Suprapubic skin (tissue), 4 donors: Measurements from ENCODE around the gene SPG7. TPM values are rescaled to one million over a fixed set of nuclear protein-coding genes. Genes with fewer than 3 reads are reported as not detected.

Experiments
- DNase-seq, 2 donors: peaks; one replicate each; pipeline ENCODE4 v3.0.0-alpha.2; 2019; ENCODE audit warnings: low spot score in 2 of 2
- H3K27ac ChIP-seq: fragments of 200-600 bp; sonication (generic); one replicate; pipeline ENCODE4 v1.5.1; 2019
- H3K27me3 ChIP-seq: fragments of 200-600 bp; sonication (generic); one replicate; pipeline ENCODE4 v1.5.1; 2019
- H3K36me3 ChIP-seq: fragments of 200-600 bp; sonication (generic); one replicate; pipeline ENCODE4 v1.5.1; 2019
- H3K4me1 ChIP-seq: fragments of 200-600 bp; sonication (generic); one replicate; pipeline ENCODE4 v1.5.1; 2019
- H3K4me3 ChIP-seq: fragments of 200-600 bp; sonication (generic); one replicate; pipeline ENCODE4 v1.5.1; 2019; ENCODE audit warnings: mild to moderate bottlenecking
- H3K9me3 ChIP-seq: fragments of 200-600 bp; sonication (generic); one replicate; pipeline ENCODE4 v1.5.1; 2019
- EP300 ChIP-seq: sonication (generic); formaldehyde crosslinking; IDR thresholded peaks from one replicate; pipeline ENCODE4 v1.6.1; 2017; ENCODE audit warnings: antibody characterized with exemption
- POLR2A ChIP-seq, 2 donors: fragments of 450-650 bp; IDR thresholded peaks; one replicate each; pipeline ENCODE4 v1.6.1; 2017; ENCODE audit warnings: antibody characterized with exemption in 2 of 2, mild to moderate bottlenecking in 2 of 2, moderate library complexity in 2 of 2
- POLR2AphosphoS5 ChIP-seq, 3 donors: sonication (generic); formaldehyde crosslinking; IDR thresholded peaks; one replicate each; pipeline ENCODE4 v1.6.1; 2017; ENCODE audit warnings: antibody characterized with exemption in 3 of 3
- WGBS: methylation state at CpG from one replicate; pipeline ENCODE4 v1.1.5; 2018; 5-methylcytosine and 5-hydroxymethylcytosine counted together
- total RNA-seq, 4 donors: library from RNA; depleted of rRNA; stranded (reverse); fragments of >200 nt; gene quantifications; one replicate each; pipeline ENCODE4 v1.1.0, GENCODE V29; 2016
- TF ChIP-seq, protein P1 (sequence below), 2 donors: fragments of 200-600 bp in 1 of 2; fragments of 450-650 bp in 1 of 2; sonication (generic) in 1 of 2; IDR thresholded peaks; one replicate each; pipeline ENCODE4 v1.5.1; 2016 to 2019; ENCODE audit warnings: antibody characterized with exemption in 2 of 2, mild to moderate bottlenecking in 1 of 2, moderate library complexity in 1 of 2

The SPG7 gene
- total RNA-seq, 4 donors from 2014 or later, result 131 to 324 (median 144) TPM

DNA sequence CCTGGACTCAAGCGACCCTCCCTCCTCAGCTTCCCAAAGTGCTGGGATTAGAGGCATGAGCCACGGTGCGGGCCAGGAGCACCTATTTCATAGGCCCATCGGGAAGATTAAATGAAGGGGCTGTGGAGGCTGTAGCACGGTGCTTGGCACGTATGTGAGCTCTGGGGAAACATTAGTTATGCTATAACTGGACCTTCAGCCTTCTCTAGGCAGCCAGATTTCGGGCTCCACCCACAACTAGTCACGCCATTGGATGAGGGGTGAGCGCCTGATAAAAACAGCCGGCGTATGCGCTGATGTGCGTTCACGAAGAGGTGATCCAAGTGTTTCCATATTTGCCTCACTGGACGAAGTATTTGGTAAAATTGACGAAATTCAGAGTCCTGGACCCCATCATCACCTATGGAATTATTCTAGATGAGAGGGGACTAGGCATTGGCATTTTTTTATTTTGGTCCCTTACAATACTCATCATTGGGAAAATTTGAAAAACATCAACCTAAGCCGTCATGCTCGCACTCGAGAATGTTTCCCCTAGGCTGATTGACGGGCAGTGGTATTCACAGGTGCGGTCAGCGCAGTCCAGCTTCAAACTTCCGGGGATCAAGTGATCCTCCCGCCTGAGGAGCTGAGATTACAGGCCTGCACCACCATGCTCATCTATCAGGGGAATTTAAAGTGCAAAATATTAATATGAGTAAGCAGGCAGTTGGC lies 16.1 kb upstream of the SPG7 start:
- Histone ChIP-seq H3K4me3 (peak overlapping the region; percentile 87), H3K36me3 (no peaks in the 10 kb centered on the region), H3K4me1 (peaks cover 36% of the 10 kb centered on the region), H3K27ac (no peak overlapping the region), H3K27me3 (no peaks in the 10 kb centered on the region), H3K9me3 (no peaks in the 10 kb centered on the region)
- WGBS, result 92% methylated on average over 22 of the region's 24 CpGs
- TF ChIP-seq, protein P1, sequence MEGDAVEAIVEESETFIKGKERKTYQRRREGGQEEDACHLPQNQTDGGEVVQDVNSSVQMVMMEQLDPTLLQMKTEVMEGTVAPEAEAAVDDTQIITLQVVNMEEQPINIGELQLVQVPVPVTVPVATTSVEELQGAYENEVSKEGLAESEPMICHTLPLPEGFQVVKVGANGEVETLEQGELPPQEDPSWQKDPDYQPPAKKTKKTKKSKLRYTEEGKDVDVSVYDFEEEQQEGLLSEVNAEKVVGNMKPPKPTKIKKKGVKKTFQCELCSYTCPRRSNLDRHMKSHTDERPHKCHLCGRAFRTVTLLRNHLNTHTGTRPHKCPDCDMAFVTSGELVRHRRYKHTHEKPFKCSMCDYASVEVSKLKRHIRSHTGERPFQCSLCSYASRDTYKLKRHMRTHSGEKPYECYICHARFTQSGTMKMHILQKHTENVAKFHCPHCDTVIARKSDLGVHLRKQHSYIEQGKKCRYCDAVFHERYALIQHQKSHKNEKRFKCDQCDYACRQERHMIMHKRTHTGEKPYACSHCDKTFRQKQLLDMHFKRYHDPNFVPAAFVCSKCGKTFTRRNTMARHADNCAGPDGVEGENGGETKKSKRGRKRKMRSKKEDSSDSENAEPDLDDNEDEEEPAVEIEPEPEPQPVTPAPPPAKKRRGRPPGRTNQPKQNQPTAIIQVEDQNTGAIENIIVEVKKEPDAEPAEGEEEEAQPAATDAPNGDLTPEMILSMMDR (IDR thresholded peaks at IDR 0.05), result no peak
- TF ChIP-seq POLR2A (IDR thresholded peaks at IDR 0.05) (no peak), EP300 (no peak), POLR2AphosphoS5 (IDR thresholded peaks at IDR 0.05) (no peak)
- no peak for DNase-seq

DNA sequence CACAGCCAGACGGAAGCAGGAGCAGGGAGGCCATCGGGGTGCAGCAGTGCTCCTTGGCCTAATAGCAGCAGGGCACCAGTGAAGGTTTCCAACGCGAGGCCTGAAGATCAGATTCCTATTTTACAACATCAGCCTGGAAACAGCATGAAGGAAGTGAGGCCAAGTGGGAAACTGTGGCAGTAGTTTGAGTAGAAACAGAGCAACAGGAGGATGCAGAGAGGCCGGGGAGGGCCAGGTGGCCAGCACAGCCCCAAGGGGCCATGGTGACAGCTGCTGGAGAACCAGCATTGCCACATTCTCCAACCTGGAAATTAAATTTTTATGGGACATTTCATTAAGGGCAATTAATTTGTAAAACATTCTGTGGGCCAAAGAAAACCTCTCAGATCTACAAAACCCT lies 14.4 kb upstream of the SPG7 start:
- H3K4me1 ChIP-seq, result peaks cover 20% of the 10 kb centered on the region
- TF ChIP-seq POLR2AphosphoS5 (IDR thresholded peaks at IDR 0.05) (no peak), POLR2A (IDR thresholded peaks at IDR 0.05) (no peak), EP300 (no peak)
- TF ChIP-seq, protein P1 (IDR thresholded peaks at IDR 0.05), result no peak
- H3K27me3 ChIP-seq, result no peaks in the 10 kb centered on the region
- H3K4me3 ChIP-seq, result no peak overlapping the region
- H3K27ac ChIP-seq, result no peak overlapping the region
- 84% methylated on average over 5 of the region's 5 CpGs for WGBS
- H3K9me3 ChIP-seq, result no peaks in the 10 kb centered on the region
- no peak for DNase-seq
- H3K36me3 ChIP-seq, result no peaks in the 10 kb centered on the region

DNA sequence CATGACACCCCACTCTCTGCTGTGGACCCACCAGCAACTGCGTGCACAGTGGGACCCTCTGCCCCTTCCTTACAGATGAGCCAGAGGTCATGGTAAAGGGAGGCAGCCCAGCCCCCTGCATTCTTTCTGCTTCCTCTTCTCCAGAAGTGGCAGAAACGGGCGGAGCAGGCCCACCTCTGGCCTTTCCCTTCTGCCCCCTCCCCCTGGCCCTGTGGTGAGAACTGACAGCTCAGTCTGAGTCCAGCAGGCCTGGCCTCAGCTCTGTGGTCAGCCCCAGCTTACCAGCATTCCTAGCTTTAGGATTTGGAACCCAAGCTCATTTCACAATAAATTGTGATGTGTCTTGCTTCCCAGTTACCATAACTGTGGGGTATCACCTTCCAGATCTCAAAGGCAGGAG lies 13.1 kb upstream of the SPG7 start:
- H3K36me3 ChIP-seq, result no peaks in the 10 kb centered on the region

DNA sequence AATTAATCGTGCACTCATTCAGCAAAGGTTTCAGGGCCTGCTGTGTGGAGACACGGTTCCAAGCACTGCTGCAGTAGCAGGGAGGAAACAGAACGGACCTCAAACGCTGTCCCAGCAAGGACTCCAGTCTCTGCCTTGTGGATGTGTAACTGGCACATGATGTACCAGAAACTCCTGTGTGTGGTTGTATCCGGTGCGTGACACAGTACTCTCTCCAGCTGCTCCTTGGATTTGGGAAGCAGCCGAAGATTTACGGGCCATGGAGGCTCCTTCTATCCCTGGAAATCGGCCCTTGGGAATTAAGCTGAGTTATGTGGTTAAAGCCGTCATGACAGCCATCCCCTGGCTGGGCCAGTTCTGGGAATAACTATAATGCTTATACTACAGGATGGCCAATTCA lies 9.4 kb upstream of the SPG7 start:
- 66% methylated on average over 10 of the region's 10 CpGs for WGBS
- no peaks in the 10 kb centered on the region for H3K27me3 ChIP-seq
- no peaks in the 10 kb centered on the region for H3K9me3 ChIP-seq
- H3K36me3 ChIP-seq, result no peaks in the 10 kb centered on the region
- H3K4me1 ChIP-seq, result no peaks in the 10 kb centered on the region
- no peak for DNase-seq
- H3K27ac ChIP-seq, result no peak overlapping the region
- no peak overlapping the region for H3K4me3 ChIP-seq
- TF ChIP-seq POLR2A (IDR thresholded peaks at IDR 0.05), result no peak
- no peak for TF ChIP-seq EP300
- no peak for TF ChIP-seq POLR2AphosphoS5 (IDR thresholded peaks at IDR 0.05)
- TF ChIP-seq, protein P1 (IDR thresholded peaks at IDR 0.05), result no peak

More for the DNA sequence above, 13.1 kb upstream of the SPG7 start:
- no peak for TF ChIP-seq EP300
- TF ChIP-seq, protein P1 (IDR thresholded peaks at IDR 0.05), result no peak
- TF ChIP-seq POLR2A (IDR thresholded peaks at IDR 0.05), result no peak
- no peak for TF ChIP-seq POLR2AphosphoS5 (IDR thresholded peaks at IDR 0.05)
- peaks cover 18% of the 10 kb centered on the region for H3K4me1 ChIP-seq
- DNase-seq, result no peak
- 67% methylated on average over 3 of the region's 3 CpGs for WGBS
- H3K9me3 ChIP-seq, result no peaks in the 10 kb centered on the region
- no peak overlapping the region for H3K4me3 ChIP-seq
- H3K27me3 ChIP-seq, result no peaks in the 10 kb centered on the region
- H3K27ac ChIP-seq, result no peak overlapping the region

DNA sequence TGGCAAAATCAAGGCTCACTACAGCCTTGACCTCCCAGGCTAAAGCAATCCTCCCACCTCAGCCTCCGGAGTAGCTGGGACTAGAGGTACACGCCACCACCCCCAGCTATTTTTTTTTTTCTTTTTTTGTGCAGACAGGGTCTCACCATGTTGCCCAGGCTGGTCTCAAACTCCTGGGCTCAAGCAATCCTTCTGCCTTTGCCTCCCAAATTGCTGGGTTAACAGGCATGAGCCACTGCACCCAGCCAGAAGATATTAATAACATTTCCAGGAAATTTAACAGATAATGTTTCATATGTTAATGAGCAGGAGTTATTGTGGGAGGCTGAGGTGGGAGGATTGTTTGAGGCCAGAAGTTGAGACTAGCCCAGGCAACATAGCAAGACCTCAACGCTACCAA lies 8.4 kb upstream of the SPG7 start:
- WGBS, result 94% methylated on average over 3 of the region's 3 CpGs
- H3K36me3 ChIP-seq, result no peaks in the 10 kb centered on the region
- no peak for DNase-seq

More for the DNA sequence above, 8.4 kb upstream of the SPG7 start:
- Histone ChIP-seq H3K27me3 (no peaks in the 10 kb centered on the region), H3K27ac (no peak overlapping the region), H3K4me1 (peaks cover 4% of the 10 kb centered on the region), H3K4me3 (no peak overlapping the region), H3K9me3 (no peaks in the 10 kb centered on the region)
- TF ChIP-seq POLR2A (IDR thresholded peaks at IDR 0.05), result no peak
- TF ChIP-seq EP300, result no peak
- no peak for TF ChIP-seq POLR2AphosphoS5 (IDR thresholded peaks at IDR 0.05)
- TF ChIP-seq, protein P1 (IDR thresholded peaks at IDR 0.05), result no peak
